HG03135 (cell line): ENCODE measurements around the gene CRYGN.

Experiments used
- ATAC-seq: cut with Tn5 transposase; IDR thresholded peaks from one replicate; pipeline ENCODE4 v1.9.1; 2021; ENCODE audit warnings: mild to moderate bottlenecking, moderate library complexity; ENCODE audit not compliant: unreplicated experiment

Gene CRYGN

GRCh38 chr7:151381348-151382078, 58.4 kb downstream of the CRYGN start:
- no peak for ATAC-seq

DNA sequence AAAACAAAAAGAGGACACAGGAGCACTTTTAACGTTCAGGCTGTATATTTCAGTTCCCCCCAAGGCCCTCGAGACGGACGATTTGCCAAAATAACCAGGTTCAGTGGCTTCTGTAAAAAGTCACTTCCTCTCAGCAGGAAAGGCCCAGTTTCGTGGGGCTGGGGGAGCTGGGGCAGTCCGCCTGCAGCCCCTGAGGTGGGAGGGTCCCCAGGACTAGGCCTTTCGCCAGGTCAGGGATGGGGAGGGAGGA, 58.9 kb downstream of the CRYGN start:
- no peak for ATAC-seq

DNA sequence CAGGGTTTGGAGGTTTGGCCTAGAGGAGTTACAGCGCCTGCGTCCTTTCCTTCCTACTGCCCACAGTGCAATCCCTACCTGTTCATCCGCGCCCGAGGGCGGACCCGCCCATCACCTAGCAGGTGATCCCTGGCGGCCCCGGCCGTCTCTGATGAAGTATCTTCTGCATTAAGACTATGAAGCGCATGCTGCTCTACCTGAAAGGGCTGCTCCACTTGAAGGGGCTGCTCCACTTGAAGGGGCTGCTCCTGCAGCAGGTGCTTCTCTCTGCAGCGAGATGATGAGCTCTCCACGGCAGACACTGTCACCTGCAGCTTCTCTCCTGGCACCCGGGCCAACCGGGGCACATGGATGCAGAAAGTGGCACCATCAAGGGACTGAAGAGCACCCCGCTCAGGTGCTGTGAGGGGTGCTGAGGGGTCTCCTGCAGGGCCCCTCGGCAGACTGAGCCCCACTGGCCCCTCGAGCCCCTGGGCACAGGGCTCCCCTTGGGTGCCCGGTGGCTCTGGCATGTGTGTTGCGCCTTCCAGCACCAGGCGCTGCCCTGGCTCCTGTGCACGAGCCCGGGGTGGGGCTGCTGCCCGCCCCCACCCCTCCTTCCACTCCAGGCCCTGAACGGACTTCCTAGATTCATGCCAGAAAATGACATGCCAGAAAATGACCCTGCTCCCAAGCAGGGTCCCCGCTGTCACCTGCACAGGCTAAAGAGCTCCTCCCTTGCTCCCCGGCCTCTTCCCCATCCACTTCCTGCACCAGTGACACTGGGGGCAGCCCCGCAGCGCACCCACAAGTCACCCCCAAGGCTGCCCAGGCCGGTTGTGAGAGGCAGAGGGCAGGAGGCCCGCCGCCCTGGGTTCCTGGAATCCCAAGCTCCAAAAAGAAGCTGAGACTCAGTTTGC, 59.5 kb downstream of the CRYGN start:
- ATAC-seq: no peak

GRCh38 chr7:151379534-151380198, 60.3 kb downstream of the CRYGN start:
- no peak for ATAC-seq

- no peak for ATAC-seq
Measured at GRCh38 chr7:151379193-151379520, 60.8 kb downstream of the CRYGN start.
